GM21737 (cell line): ENCODE data around the gene LARGE1.

ENCODE experiments used
- ATAC-seq: cut with Tn5 transposase; IDR thresholded peaks from one replicate; pipeline ENCODE4 v1.9.1; 2021; ENCODE audit warnings: mild to moderate bottlenecking, moderate library complexity; ENCODE audit not compliant: unreplicated experiment

LARGE1 gene

DNA sequence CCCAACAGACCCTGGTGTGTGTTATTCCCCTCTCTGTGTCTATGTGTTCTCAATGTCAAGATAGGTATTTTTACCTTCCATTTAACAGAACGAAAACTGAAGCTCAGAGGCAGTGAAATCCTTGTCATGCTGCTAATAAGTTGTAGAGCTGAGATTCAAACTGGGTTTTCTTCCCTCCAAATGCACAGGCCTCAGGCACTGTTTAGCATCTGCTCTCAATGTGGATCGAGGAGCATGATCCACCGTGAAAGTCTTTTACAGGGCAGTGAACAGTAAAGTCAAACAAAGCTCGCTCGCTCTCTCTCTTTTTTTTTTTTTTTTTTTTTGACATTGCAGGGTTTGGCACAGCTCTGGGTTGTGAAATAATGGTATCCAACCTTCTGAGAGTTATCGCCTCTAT is 461.1 kb downstream of the LARGE1 start:
- ATAC-seq = no peak

DNA sequence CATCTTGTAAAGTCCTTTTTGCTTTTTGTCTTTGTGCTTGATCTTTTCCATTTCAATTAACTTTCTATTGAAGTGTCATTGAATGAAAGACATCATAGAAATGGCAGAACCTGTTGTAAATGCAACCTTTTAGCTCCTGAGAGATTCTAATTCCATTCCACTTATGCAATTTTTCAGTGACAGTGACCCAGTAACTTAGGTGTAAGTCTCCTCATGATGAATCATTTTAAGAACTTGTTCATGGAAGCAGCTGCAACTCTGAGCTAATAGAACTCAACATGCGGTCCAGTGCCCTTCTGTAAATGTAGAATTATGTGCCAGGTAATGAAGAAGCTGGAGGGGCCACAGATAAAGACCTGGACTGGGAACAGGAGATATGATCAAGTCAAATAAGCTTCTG is 463.8 kb downstream of the LARGE1 start:
- no peak for ATAC-seq

DNA sequence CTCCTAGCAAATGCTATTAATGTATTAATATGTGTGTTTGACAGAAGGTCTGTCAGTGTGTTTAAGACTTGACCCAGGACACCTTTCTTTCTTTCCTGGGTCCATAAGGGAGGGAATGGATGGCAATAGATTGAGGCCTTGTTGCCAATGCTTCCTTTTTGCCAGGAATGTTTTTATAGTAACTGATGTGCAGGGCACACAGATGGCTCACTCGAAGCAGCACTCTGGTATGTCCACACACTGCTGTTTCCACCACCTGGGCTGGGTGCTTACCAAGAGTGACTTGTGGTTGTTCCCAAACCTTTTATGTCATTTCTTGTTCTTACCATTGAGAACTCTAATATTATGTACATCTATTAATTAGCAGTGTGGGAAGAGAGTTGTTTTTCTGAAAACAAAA is 465.2 kb downstream of the LARGE1 start:
- no peak for ATAC-seq

- no peak for ATAC-seq
These were observed 468.3 kb downstream of the LARGE1 start for GRCh38 chr22:33451866-33452469.

DNA sequence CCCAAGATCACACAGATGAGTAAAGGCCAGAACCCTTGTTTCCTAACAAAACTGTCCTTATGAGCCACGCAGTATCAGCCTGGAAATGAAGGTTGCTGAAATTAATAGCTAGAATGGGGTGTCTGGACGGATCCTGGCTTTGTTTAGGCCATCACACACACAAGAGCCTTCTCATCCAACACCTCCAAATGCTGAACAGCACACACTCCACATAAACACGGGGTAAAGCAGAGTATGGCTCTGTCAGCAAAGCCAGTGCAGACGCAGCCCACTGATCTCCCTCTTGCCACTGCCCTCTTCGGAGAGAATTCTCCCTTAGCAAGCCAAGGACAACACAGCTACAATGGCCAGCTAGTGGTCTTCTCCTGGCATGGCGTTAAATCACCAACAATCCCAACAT is 469.5 kb downstream of the LARGE1 start:
- ATAC-seq = no peak

DNA sequence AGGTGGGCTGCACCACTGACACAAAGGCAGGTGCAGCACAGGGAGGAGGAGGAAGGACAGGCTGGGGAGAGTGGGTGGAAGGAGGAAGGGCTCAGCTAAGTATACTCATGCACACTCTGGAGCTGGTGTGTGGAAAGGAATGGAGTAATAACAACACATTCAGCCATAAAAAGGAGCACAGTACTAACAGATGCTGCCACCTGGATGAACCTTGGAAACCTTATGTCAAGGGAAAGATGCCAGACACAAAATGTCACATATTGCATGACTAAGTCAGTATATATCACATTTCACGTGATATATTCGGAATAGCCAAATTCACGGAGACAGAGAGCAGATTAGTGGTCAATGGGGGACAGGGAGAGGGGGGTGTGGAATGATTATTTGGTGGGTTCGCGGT is 472.5 kb downstream of the LARGE1 start:
- no peak for ATAC-seq

- ATAC-seq = no peak
These were observed 476.6 kb downstream of the LARGE1 start for GRCh38 chr22:33443683-33444082.

DNA sequence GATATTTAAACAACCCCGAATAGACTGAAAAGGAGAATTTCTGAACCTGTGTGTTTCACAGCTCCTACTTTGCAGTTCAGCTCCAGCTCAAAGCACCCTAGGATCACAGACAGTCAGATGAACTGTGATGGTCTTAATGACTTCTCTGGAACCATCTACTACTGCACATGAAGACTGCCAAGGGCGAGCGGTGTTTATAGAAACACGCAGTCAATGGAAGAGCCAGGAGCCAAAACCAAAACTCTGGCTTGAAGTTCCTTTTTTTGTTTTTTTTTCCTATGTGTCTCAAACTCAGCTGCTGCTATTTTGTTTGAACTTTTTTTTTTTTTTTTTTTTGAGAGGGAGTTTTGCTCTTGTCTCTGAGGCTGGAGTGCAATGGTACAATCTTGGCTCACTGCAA is 479.5 kb downstream of the LARGE1 start:
- no peak for ATAC-seq

- no peak for ATAC-seq
These were observed 482.0 kb downstream of the LARGE1 start for GRCh38 chr22:33438273-33438672.

- ATAC-seq = no peak
These were observed 489.0 kb downstream of the LARGE1 start for GRCh38 chr22:33431300-33431699.

- no peak for ATAC-seq
These were observed 491.0 kb downstream of the LARGE1 start for GRCh38 chr22:33429281-33429680.

GRCh38 chr22:33427461-33427860 is 492.8 kb downstream of the LARGE1 start:
- ATAC-seq = no peak

DNA sequence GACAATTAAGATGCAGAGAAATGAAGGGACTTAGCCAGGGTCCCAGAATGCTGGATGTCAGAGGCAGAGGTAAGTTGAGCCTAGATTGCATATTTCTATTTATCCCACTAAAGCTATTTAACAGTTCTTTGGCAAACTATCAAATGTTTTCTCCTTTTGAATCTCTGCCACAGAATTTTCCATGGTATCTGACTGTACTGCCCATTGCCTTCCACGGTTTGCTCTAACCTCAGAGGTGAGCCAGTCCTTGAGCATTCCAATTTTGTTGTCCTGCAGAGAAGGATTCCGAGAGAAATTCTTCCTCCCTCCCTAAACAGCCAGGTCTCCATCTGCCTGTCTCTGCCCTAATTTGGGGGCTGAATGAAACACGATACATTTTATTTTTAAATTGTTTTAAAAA is 493.8 kb downstream of the LARGE1 start:
- no peak for ATAC-seq

GRCh38 chr22:33421859-33422258 is 498.4 kb downstream of the LARGE1 start:
- ATAC-seq = no peak

DNA sequence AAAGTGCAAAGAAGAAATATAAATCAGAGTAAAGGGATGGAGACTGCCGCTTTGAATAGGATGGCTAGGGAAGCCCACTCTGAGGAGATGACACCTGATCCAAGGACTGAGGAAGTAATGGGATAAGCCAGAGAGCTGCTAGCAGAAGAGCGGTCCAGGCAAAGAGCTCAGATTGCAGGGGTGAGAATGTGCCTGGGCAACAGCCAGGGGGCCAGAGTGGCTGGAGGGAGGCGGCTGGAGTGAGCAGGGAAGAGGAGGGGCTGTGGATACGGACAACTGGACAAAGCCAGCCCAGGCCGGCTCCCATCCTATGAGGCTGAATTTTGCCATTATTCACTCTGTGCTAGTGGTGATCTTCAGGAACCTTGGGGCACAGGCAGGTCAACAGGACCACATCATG is 501.8 kb downstream of the LARGE1 start:
- ATAC-seq = no peak

DNA sequence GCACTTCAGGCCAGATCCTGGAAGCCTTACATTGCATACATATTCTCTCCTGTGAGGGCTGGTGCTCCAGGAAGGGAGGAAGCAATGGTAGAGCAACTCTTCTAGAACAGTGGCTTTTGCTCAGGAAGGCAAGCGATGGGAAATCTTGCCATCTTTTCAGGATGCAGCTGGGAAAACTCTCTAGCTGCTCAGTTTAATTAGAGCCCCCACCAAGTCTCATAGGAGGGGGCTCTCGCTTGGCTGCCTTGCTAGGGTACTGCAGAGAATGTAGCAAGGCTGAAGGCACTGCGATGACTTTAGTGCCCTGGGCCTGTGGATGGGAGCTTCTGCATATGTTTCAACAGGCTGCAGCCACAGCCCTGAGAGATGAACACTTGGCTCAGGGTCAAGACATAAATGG is 504.9 kb downstream of the LARGE1 start:
- ATAC-seq = no peak

GRCh38 chr22:33409079-33409478 is 511.2 kb downstream of the LARGE1 start:
- ATAC-seq = no peak

DNA sequence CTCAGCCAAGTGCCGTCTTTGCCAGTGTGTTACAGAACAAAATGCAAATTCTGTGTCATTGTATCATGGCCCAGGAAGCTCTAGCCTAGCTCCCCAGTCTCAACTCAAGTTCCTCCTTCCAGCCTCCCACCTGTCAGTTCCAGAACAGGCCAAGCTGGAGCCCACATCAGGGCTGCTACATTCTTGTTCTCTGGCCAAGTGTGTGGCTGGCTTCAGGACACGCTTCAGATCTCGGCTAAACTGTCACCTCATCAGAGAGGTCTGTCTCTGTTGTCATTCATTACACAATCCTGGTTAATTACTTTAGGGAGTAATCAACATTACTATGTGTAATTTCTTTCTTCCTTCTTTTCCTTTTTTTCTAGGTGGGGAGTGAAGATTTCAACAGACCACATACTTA is 515.1 kb downstream of the LARGE1 start:
- no peak for ATAC-seq

DNA sequence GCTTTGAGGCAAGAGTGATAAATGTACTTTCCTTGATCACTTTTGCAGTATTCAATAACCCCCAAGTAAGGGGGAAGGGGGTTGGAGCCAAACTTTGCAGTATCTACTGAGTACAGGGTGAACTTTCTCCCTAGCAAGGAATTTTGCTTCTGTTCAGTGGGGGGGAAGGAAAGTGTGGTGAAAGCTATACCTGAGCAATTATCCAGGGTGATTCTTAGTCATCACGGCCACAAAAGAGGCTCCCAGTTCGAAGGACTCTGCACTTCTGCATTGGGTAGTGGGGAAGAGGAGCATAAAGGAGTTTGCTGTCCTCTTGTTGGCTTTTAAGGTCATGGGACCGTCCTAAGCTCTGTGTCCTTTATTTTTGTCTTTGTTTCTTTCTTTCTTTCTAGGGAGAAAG is 515.6 kb downstream of the LARGE1 start:
- ATAC-seq = no peak

DNA sequence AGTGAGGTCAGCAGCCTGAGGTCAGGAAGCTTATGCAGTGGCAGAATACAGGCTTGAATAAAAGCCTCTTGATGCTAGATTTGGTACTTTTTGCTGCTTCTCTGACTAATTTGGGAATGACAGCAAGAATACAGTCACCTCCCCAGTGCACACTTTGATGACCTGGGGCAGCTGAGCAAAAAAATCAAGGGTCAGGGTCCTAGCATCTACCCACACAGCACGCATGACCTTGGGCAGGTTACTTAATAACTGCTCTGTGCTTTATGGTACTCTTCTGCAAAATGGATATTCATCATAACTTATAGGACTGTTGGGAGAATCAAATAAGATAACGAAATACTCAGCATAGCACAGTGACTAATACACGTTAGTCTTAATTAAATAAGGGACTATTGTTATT is 518.0 kb downstream of the LARGE1 start:
- ATAC-seq = no peak

DNA sequence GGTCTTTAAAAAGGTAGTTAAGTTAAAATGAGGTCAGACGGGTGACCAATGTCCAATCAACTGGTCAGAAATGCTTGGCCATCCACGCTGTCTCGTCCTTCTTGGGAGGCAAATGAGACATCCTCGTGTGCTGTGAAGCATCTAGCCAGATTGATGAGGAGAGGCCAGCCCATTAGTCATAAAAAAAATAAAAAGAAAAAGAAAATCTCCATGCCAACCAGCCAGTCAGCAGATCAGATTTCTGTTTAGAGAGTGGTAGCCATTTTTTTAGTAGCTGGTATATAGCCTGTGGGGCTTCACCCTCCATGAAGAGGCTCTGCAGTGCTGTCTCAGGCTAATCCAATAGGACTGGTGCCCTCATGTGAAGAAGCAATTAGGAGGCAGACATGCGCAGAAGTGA is 519.0 kb downstream of the LARGE1 start:
- no peak for ATAC-seq

DNA sequence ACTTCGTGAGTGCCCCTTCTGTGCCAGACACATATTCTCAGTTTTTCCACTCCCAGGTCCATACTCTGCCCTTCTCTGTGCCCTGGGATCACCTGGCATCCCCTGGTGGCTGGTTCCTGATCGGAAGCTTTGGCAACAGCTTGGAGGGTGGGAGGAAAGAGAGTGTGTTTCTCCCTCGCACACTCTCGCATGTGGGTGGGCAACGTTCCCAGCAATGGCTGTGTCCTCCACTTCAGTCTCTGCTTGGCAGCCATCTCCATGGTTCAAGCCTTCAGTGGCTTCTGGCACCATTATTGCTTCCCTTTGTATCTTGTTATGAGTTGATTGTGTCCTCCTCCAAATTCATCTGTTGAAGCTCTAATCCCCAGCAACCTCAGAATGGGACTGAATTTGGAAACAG is 519.4 kb downstream of the LARGE1 start:
- ATAC-seq = no peak

- no peak for ATAC-seq
These were observed 520.0 kb downstream of the LARGE1 start for GRCh38 chr22:33400061-33400840.
